VCaP (cell line): ENCODE measurements around the gene TRPT1.

ENCODE experiments used
- H3K27ac ChIP-seq: fragments of 450-650 bp; 2 replicates; pipeline ENCODE4 v1.5.1; 2017
- TF ChIP-seq, protein P1 (sequence below): fragments of 450-650 bp; conservative IDR thresholded peaks from 2 replicates; pipeline ENCODE4 v1.5.1; 2017; ENCODE audit warnings: mild to moderate bottlenecking, moderate library complexity

The TRPT1 gene, protein sequence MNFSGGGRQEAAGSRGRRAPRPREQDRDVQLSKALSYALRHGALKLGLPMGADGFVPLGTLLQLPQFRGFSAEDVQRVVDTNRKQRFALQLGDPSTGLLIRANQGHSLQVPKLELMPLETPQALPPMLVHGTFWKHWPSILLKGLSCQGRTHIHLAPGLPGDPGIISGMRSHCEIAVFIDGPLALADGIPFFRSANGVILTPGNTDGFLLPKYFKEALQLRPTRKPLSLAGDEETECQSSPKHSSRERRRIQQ

GRCh38 chr11:64225608-64226506, at the start of gene TRPT1, which contains the start of gene NUDT22:
Gene TRPT1, minus strand, starts transcription at chr11:64226186. Its CDS starts 326 bp downstream, at chr11:64225860.
Gene NUDT22, plus strand, starts transcription at chr11:64226274. Its CDS starts 379 bp downstream, at chr11:64226653.
- peak within 1 kb of the TSS; percentile 94 for H3K27ac ChIP-seq

GRCh38 chr11:64275031-64275800, 49.2 kb upstream of the TRPT1 start:
- TF ChIP-seq, protein P1, sequence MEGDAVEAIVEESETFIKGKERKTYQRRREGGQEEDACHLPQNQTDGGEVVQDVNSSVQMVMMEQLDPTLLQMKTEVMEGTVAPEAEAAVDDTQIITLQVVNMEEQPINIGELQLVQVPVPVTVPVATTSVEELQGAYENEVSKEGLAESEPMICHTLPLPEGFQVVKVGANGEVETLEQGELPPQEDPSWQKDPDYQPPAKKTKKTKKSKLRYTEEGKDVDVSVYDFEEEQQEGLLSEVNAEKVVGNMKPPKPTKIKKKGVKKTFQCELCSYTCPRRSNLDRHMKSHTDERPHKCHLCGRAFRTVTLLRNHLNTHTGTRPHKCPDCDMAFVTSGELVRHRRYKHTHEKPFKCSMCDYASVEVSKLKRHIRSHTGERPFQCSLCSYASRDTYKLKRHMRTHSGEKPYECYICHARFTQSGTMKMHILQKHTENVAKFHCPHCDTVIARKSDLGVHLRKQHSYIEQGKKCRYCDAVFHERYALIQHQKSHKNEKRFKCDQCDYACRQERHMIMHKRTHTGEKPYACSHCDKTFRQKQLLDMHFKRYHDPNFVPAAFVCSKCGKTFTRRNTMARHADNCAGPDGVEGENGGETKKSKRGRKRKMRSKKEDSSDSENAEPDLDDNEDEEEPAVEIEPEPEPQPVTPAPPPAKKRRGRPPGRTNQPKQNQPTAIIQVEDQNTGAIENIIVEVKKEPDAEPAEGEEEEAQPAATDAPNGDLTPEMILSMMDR: no peak
- peak overlapping the region; percentile 99 for H3K27ac ChIP-seq

More at GRCh38 chr11:64225608-64226506, at the start of gene TRPT1, which contains the start of gene NUDT22:
- TF ChIP-seq, protein P1: peak; percentile 67

DNA sequence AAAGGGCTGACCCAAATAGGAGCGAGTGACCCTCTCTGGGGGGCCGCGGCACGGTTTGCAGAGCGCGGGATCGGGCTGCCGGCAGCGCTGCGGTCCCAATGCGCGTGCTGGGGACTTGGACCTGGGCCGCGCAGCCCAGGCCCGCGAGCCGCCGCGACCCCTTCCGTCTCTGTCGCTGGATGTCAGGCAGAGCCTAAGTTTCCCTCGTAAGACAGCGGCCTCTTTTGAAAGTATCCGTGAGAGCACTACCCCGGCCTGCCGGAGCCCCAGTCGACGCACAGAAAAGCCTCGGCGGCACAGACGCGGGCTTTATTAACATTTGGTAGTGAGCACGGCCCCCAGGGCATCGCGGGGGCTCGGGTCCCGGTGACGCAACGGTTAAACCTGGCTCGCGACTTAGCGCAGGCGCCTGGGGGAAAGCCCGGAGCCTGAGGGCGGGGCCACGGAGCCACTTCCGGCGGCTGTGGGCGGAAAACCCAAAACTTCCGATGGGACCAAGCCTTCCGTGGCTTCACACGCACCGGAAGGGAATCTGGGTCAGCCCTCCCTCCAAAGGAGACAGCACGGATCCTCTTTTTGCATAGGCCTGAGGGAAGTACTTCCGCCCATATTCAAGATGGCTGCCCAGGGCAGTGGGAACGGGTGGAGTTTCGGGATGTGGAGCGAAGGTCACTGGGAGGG, 43.7 kb upstream of the TRPT1 start:
- TF ChIP-seq, protein P1: peak; percentile 52
- H3K27ac ChIP-seq: peak overlapping the region; percentile 100

DNA sequence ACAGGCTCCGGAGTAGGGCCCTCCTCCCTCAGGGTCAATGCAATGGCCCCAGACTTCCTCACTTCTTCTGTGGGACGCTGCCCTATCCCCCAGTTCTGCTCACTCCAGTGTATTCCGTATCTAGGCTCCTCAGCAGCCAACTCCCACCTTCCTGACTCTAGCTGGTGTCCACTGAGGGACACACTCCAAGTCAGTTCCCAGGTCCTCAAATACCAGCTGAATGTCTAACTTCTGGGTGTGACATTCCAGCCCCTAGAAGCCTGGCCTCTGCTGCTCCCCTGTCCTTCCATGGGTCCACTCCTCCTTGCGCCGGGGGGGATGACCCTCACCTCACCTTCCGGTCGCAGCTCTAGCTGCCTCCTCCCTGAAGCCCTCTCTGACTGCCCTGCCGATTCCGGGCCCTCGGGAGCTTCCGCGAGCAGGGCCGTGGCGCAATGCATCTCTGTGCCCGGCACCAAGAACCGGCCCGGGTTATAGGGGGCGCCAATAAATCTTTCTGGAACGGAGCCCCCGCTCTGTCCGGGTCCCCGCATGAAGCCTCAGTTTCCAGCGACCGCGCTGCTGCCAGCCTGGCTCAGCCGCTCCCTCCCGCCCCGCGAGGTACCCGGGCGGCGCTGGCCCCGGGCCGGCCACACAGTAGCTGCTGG, 43.0 kb upstream of the TRPT1 start:
- peak overlapping the region; percentile 100 for H3K27ac ChIP-seq
- TF ChIP-seq, protein P1: no peak

DNA sequence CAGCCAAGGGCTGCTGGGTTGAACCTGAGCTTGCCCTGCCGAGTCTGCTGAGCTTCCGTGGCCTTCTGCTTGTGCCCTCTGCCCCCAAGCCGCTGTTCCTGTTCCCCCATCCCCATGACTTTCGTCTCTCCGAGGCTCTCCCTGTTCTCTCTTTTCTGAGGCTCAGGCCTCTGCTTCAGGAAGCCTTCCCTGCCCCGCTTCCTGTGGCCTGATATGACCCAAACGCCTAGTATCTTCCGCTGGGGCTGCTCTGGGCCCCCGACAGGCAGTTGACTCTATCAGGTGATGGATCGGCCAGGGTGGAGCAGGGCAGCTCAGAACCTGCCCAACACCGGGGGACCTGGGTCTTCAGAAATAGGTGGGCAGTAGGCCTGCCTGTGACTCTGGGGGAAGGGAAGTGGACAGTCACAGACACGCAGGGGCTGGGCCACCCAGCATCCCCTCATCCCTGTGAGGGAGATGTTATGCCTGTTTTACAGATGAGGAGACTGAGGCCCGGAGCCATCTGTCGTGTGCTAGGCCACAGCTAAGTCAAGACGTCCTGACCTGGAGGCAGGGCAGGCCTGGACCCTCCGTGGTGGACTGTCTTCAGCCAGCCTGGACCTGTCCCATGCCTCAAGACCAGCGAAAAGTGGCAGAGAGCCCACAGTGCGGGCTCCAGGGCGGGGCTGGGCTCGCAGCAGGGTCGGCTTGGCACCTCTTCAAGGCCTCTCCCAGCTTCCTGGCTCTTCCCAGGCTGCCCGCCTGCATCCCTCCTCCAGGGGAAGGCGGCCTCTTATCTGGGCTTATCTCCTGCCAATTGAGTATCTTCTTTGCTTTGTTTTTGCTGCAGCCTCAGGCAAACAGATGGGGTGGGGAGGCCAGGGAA, 42.3 kb upstream of the TRPT1 start:
- H3K27ac ChIP-seq: peak overlapping the region; percentile 100
- TF ChIP-seq, protein P1: no peak
